Measurements from ENCODE around the gene SEC14L6. TPM values are rescaled to one million over a fixed set of nuclear protein-coding genes. Genes with fewer than 3 reads are reported as not detected.
"Not testable (repeated sequence)": the region's sequence is repeated elsewhere in the genome, so short reads cannot be mapped to it uniquely, and the experiment has no call there.

SEC14L6 gene
- 0.21 TPM for total RNA-seq

GRCh38 chr22:30546616-30547015, at the start of gene SEC14L6:
Gene SEC14L6, minus strand, starts transcription at chr22:30546741. Its CDS starts 59 bp downstream, at chr22:30546682.
- DNase-seq, result no peak

- no peak for DNase-seq
Measured at GRCh38 chr22:30596199-30596598, 49.7 kb upstream of the SEC14L6 start.

GRCh38 chr22:30592360-30592713, 45.8 kb upstream of the SEC14L6 start:
- DNase-seq, result not testable (repeated sequence)

- peak; percentile 99 for DNase-seq
Measured at GRCh38 chr22:30591588-30592359, 45.2 kb upstream of the SEC14L6 start, which contains the start of gene PES1. Gene PES1, minus strand, starts transcription at chr22:30591910. Its CDS starts 77 bp downstream, at chr22:30591833.

GRCh38 chr22:30591191-30591587, 44.6 kb upstream of the SEC14L6 start:
- no peak for DNase-seq

GRCh38 chr22:30586414-30586813, 39.9 kb upstream of the SEC14L6 start:
- no peak for DNase-seq

- no peak for DNase-seq
Measured at GRCh38 chr22:30584441-30584840, 37.9 kb upstream of the SEC14L6 start.

- no peak for DNase-seq
Measured at GRCh38 chr22:30582788-30583545, 36.4 kb upstream of the SEC14L6 start.

GRCh38 chr22:30582051-30582450, 35.5 kb upstream of the SEC14L6 start:
- no peak for DNase-seq

- DNase-seq, result no peak
Measured at GRCh38 chr22:30580896-30581295, 34.4 kb upstream of the SEC14L6 start.

- DNase-seq, result no peak
Measured at GRCh38 chr22:30578481-30578880, 31.9 kb upstream of the SEC14L6 start.

GRCh38 chr22:30575859-30576258, 29.3 kb upstream of the SEC14L6 start:
- DNase-seq, result no peak

- peak; percentile 79 for DNase-seq
Measured at GRCh38 chr22:30574997-30575671, 28.6 kb upstream of the SEC14L6 start.

GRCh38 chr22:30574095-30574981, 27.8 kb upstream of the SEC14L6 start, which contains the start of gene GAL3ST1:
Gene GAL3ST1, minus strand, starts transcription at chr22:30574665. Its CDS starts 17,273 bp downstream, at chr22:30557392.
- DNase-seq, result peak; percentile 65

GRCh38 chr22:30573594-30574094, 27.1 kb upstream of the SEC14L6 start:
- peak; percentile 54 for DNase-seq

GRCh38 chr22:30572840-30573593, 26.5 kb upstream of the SEC14L6 start:
- DNase-seq, result peak; percentile 20

GRCh38 chr22:30572210-30572609, 25.7 kb upstream of the SEC14L6 start:
- DNase-seq, result no peak

GRCh38 chr22:30569674-30570202, 23.2 kb upstream of the SEC14L6 start:
- no peak for DNase-seq

GRCh38 chr22:30568137-30568805, 21.7 kb upstream of the SEC14L6 start:
- DNase-seq, result no peak

GRCh38 chr22:30567277-30567676, 20.7 kb upstream of the SEC14L6 start:
- DNase-seq, result not testable (repeated sequence)

Measured in tongue (tissue), 2 donors.